Endothelial cell of umbilical vein (primary cell): ENCODE measurements around the gene SLC4A11. TPM values are rescaled to one million over a fixed set of nuclear protein-coding genes. Genes with fewer than 3 reads are reported as not detected.

ENCODE experiments used
- BruUV-seq: library from RNA; stranded (reverse); fragments of 400-500 nt; replicated peaks from 2 replicates; lab custom pipeline; 2021; lab: Mats Ljungman, UMichigan
- CTCF ChIA-PET: fragments of 300-600, 350-600 bp; sonication (Branson Sonifier 250); formaldehyde crosslinking; loops from one replicate; lab custom pipeline; 2021; ENCODE audit warnings: antibody characterized with exemption, inconsistent platforms; lab: Charles Lee
- POLR2A ChIA-PET: fragments of 300-600, 350-600 bp; sonication (Branson Sonifier 250); formaldehyde crosslinking; loops from one replicate; lab custom pipeline; 2021; ENCODE audit warnings: antibody characterized with exemption, inconsistent platforms; lab: Charles Lee
- DNase-seq: peaks from one replicate; pipeline ENCODE4 v3.0.0-alpha.2; 2011; ENCODE audit warnings: low read depth, low spot score
- FAIRE-seq: peaks from 2 replicates; lab custom pipeline; 2011; peaks lifted over from hg19 to GRCh38; lab: Jason Lieb, UNC
- H2AFZ ChIP-seq: 2 replicates; pipeline ENCODE4 v1.6.0; 2012; ENCODE audit warnings: low read depth, low read length, control low read depth, inconsistent platforms
- H3K27ac ChIP-seq: 2 replicates; pipeline ENCODE4 v1.5.1; 2011; ENCODE audit warnings: low read depth, mild to moderate bottlenecking, control low read depth, low read length, moderate library complexity; ENCODE audit not compliant: insufficient read depth
- H3K27me3 ChIP-seq, 2 experiments: 2 replicates each; pipeline versions ENCODE4 v1.6.0 to v1.6.1; 2011; ENCODE audit warnings: low read length in 2 of 2, mixed read lengths in 1 of 2; ENCODE audit not compliant: control insufficient read depth in 2 of 2, insufficient read depth in 2 of 2
- H3K36me3 ChIP-seq, 2 experiments: 2 replicates in 1 of 2; 3 replicates in 1 of 2; pipeline ENCODE4 v1.5.1; 2011; ENCODE audit warnings: low read length in 2 of 2, mild to moderate bottlenecking in 1 of 2, moderate library complexity in 1 of 2; ENCODE audit not compliant: control insufficient read depth in 2 of 2, insufficient read depth in 2 of 2; ENCODE audit errors: extremely low read depth in 1 of 2
- H3K4me1 ChIP-seq: 3 replicates; pipeline ENCODE4 v1.5.1; 2011; ENCODE audit warnings: mild to moderate bottlenecking, low read length; ENCODE audit not compliant: control insufficient read depth, insufficient read depth; ENCODE audit errors: extremely low read depth
- H3K4me2 ChIP-seq: 2 replicates; pipeline ENCODE4 v1.6.1; 2011; ENCODE audit warnings: low read length, control low read depth, mixed read lengths; ENCODE audit not compliant: insufficient read depth
- H3K4me3 ChIP-seq, 3 experiments: fragments of 200-600 bp in 1 of 3; sonication (generic), shearing (Covaris generic) in 1 of 3; replicated peaks in 1 of 3; 2 replicates each; pipeline ENCODE4 v1.5.1; 2011 to 2016; ENCODE audit warnings: control low read depth in 3 of 3, low read length in 3 of 3, mild to moderate bottlenecking in 2 of 3, inconsistent platforms in 1 of 3, low read depth in 1 of 3, moderate library complexity in 1 of 3; ENCODE audit not compliant: insufficient read depth in 1 of 3
- H3K79me2 ChIP-seq: 2 replicates; pipeline ENCODE4 v1.6.0; 2012; ENCODE audit warnings: low read length, inconsistent platforms; ENCODE audit not compliant: control insufficient read depth, insufficient read depth
- H3K9ac ChIP-seq: replicated peaks from 2 replicates; pipeline ENCODE3; 2011; ENCODE audit warnings: low read length, control low read depth; ENCODE audit not compliant: insufficient read depth; ENCODE audit errors: extremely low read depth
- H3K9me1 ChIP-seq: replicated peaks from 3 replicates; pipeline ENCODE4 v1.6.0; 2011; ENCODE audit warnings: mild to moderate bottlenecking, low read length; ENCODE audit not compliant: control insufficient read depth, insufficient read depth; ENCODE audit errors: extremely low read depth
- H3K9me3 ChIP-seq: replicated peaks from 2 replicates; pipeline ENCODE4 v1.5.1; 2012; ENCODE audit warnings: low read length, inconsistent platforms; ENCODE audit not compliant: control insufficient read depth, insufficient read depth
- H4K20me1 ChIP-seq: replicated peaks from 2 replicates; pipeline ENCODE3; 2011; ENCODE audit warnings: mild to moderate bottlenecking, low read length; ENCODE audit not compliant: control insufficient read depth, insufficient read depth; ENCODE audit errors: extremely low read depth
- EZH2 ChIP-seq: IDR thresholded peaks from 2 replicates; pipeline ENCODE4 v1.6.1; 2012; ENCODE audit warnings: borderline replicate concordance, low read depth, mild to moderate bottlenecking, moderate library complexity, low read length, inconsistent platforms; ENCODE audit not compliant: severe bottlenecking
- FOS ChIP-seq: IDR thresholded peaks from 2 replicates; pipeline ENCODE4 v1.6.1; 2011; ENCODE audit warnings: mild to moderate bottlenecking, low read length, moderate library complexity, borderline replicate concordance; ENCODE audit not compliant: insufficient read depth
- GATA2 ChIP-seq: IDR thresholded peaks from 2 replicates; pipeline ENCODE4 v1.7.0; 2011; ENCODE audit warnings: low read depth, mild to moderate bottlenecking, moderate library complexity, mixed read lengths, low read length; ENCODE audit not compliant: insufficient read length, insufficient read depth
- JUN ChIP-seq: IDR thresholded peaks from 2 replicates; pipeline ENCODE4 v1.6.1; 2011; ENCODE audit warnings: borderline replicate concordance, low read depth; ENCODE audit not compliant: insufficient read length, insufficient read depth
- MYC ChIP-seq: IDR thresholded peaks from one replicate; pipeline ENCODE4 v1.6.1; 2011; ENCODE audit warnings: mild to moderate bottlenecking, low read depth, low read length
- POLR2AphosphoS5 ChIP-seq: IDR thresholded peaks from 2 replicates; pipeline ENCODE4 v1.6.1; 2012; ENCODE audit warnings: low read depth, mild to moderate bottlenecking, control low read depth, low read length, moderate library complexity; ENCODE audit not compliant: insufficient read depth
- dilution Hi-C: fragments of 300-500 bp; cut with MboI; formaldehyde crosslinking; loops from one replicate; pipeline ENCODE4 v1.15.0; 2019; ENCODE audit warnings: low sequenced_read_pairs; ENCODE audit not compliant: extremely low pct_ligation_motif_present
- intact Hi-C: fragments of 100-400 bp; cut with micrococcal nuclease; formaldehyde crosslinking; loops from one replicate; pipeline ENCODE4 v1.10.0; 2022
- polyA plus RNA-seq, 4 experiments: library from polyadenylated mRNA; depleted of rRNA in 3 of 4; stranded (reverse) in 3 of 4; unstranded in 1 of 4; fragments of >200 nt; gene quantifications; 2 replicates each; pipeline versions ENCODE4 v1.2.1 to v1.2.3, GENCODE V29; 2011 to 2012; ENCODE audit warnings: missing spikeins in 1 of 4
- total RNA-seq: library from RNA; stranded (reverse); gene quantifications from 2 replicates; pipeline ENCODE4 v1.2.3, GENCODE V29; 2021
- TF ChIP-seq, protein P1 (sequence below), 2 donors: IDR thresholded peaks; 1 replicate in 1 of 2; 2 replicates in 1 of 2; pipeline ENCODE4 v1.5.1; 2011; ENCODE audit warnings: low read length in 2 of 2, mild to moderate bottlenecking in 2 of 2, moderate library complexity in 2 of 2, control low read depth in 1 of 2, inconsistent platforms in 1 of 2, low read depth in 1 of 2; ENCODE audit not compliant: insufficient read depth in 1 of 2; ENCODE audit errors: extremely low read depth in 1 of 2

Gene SLC4A11
- total and polyA plus RNA-seq, 2 donors (not counting 3 experiments of a cell fraction or from before 2014, with no cell fraction given): 5.7 to 10.2 TPM

- no TSS peak for BruUV-seq
- Histone ChIP-seq H3K9me3 (no peaks in the 10 kb centered on the region), H4K20me1 (no peaks in the 10 kb centered on the region), H3K36me3 (peaks cover 3 to 41% of the 10 kb centered on the region in 2 experiments), H3K4me3 (no peak overlapping the region), H3K27me3 (no peaks in the 10 kb centered on the region), H3K9me1 (no peaks in the 10 kb centered on the region), H3K4me2 (no peak overlapping the region), H3K27ac (no peak overlapping the region), H2AFZ (no peak overlapping the region), H3K79me2 (no peaks in the 10 kb centered on the region), H3K9ac (no peak overlapping the region), H3K4me1 (no peaks in the 10 kb centered on the region)
- dilution Hi-C loops (no loop called here), intact Hi-C loops (no loop called here)
- FAIRE-seq (no peak), DNase-seq (no peak)
- POLR2A ChIA-PET: no interaction called here
- CTCF ChIA-PET: interaction anchor here (0.7 to 1.5 kb wide), 2 partner anchors 61 to 224 kb away, joined by 3 to 4 read pairs; no protein-coding TSS in a partner anchor
- TF ChIP-seq MYC: no peak
- TF ChIP-seq FOS: no peak
- TF ChIP-seq GATA2: no peak
- no peak for TF ChIP-seq EZH2
- no peak for TF ChIP-seq JUN
Observed at GRCh38 chr20:3277686-3278465, 38.9 kb upstream of the SLC4A11 start.

DNA sequence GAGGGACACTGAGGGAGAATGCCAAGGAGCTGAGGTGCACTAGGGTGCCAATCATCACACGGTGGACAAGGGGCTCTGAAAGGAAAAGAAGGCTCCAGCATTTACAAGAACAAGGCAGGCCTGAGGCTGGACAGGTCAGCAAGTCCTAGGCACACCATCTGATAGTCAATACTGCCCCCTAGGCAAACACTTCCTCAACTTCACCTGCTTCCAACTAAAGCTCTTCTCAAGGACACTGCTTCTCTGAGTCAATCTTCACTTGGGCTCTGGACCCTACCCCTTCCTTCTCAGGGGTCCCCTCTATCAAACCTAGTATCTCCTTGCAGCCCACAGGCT, 37.7 kb upstream of the SLC4A11 start:
- H2AFZ ChIP-seq: no peak overlapping the region
- no peak overlapping the region for H3K27ac ChIP-seq
- H3K36me3 ChIP-seq: peaks cover 3 to 36% of the 10 kb centered on the region in 2 experiments
- H3K9me1 ChIP-seq: no peaks in the 10 kb centered on the region
- no peaks in the 10 kb centered on the region for H3K27me3 ChIP-seq
- POLR2A ChIA-PET: no interaction called here
- no peaks in the 10 kb centered on the region for H3K79me2 ChIP-seq
- FAIRE-seq (peak; percentile 76), DNase-seq (peak; percentile 37)
- CTCF ChIA-PET: interaction anchor here (0.7 to 2.2 kb wide), 15 partner anchors 9 to 223 kb away, joined by 3 to 21 read pairs (median 6); partner anchors contain the start of gene SLC4A11
- no peaks in the 10 kb centered on the region for H4K20me1 ChIP-seq
- H3K4me3 ChIP-seq: no peak overlapping the region
- no peaks in the 10 kb centered on the region for H3K4me1 ChIP-seq
- H3K4me2 ChIP-seq: no peak overlapping the region
- dilution Hi-C loops (no loop called here), intact Hi-C loops (loop anchor here (1.0 kb wide), 1 partner anchor 58 kb away; no protein-coding TSS in a partner anchor)
- TF ChIP-seq, protein P1, sequence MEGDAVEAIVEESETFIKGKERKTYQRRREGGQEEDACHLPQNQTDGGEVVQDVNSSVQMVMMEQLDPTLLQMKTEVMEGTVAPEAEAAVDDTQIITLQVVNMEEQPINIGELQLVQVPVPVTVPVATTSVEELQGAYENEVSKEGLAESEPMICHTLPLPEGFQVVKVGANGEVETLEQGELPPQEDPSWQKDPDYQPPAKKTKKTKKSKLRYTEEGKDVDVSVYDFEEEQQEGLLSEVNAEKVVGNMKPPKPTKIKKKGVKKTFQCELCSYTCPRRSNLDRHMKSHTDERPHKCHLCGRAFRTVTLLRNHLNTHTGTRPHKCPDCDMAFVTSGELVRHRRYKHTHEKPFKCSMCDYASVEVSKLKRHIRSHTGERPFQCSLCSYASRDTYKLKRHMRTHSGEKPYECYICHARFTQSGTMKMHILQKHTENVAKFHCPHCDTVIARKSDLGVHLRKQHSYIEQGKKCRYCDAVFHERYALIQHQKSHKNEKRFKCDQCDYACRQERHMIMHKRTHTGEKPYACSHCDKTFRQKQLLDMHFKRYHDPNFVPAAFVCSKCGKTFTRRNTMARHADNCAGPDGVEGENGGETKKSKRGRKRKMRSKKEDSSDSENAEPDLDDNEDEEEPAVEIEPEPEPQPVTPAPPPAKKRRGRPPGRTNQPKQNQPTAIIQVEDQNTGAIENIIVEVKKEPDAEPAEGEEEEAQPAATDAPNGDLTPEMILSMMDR (IDR thresholded peaks at IDR 0.05; ENCODE audit: extremely low read depth in 1 of 2, insufficient read depth in 1 of 2, low read depth in 1 of 2, low read length in 2 of 2): peak; percentile 13 to 33
- TF ChIP-seq POLR2AphosphoS5: no peak
- H3K9ac ChIP-seq: no peak overlapping the region
- no TSS peak for BruUV-seq
- H3K9me3 ChIP-seq: no peaks in the 10 kb centered on the region
